Endothelial cell (in vitro differentiated cells): ENCODE data around the gene USP33. TPM values are rescaled to one million over a fixed set of nuclear protein-coding genes. Genes with fewer than 3 reads are reported as not detected.

Source experiments
- DNase-seq: peaks from one replicate; pipeline ENCODE4 v3.0.0; 2021; ENCODE audit warnings: low spot score
- H3K27ac Mint-ChIP-seq: one replicate; pipeline ENCODE4 v1.8.0; 2021; ENCODE audit warnings: mixed read lengths, inconsistent platforms; ENCODE audit not compliant: unreplicated experiment
- H3K27me3 Mint-ChIP-seq: one replicate; pipeline ENCODE4 v1.8.0; 2021; ENCODE audit warnings: mild to moderate bottlenecking, moderate library complexity, mixed read lengths, inconsistent platforms; ENCODE audit not compliant: unreplicated experiment
- H3K36me3 Mint-ChIP-seq: one replicate; pipeline ENCODE4 v1.8.0; 2021; ENCODE audit warnings: mild to moderate bottlenecking, low read depth, mixed read lengths, inconsistent platforms; ENCODE audit not compliant: unreplicated experiment
- H3K4me1 Mint-ChIP-seq: one replicate; pipeline ENCODE4 v1.8.0; 2021; ENCODE audit warnings: mild to moderate bottlenecking, mixed read lengths, inconsistent platforms; ENCODE audit not compliant: unreplicated experiment
- H3K4me3 Mint-ChIP-seq: one replicate; pipeline ENCODE4 v1.8.0; 2021; ENCODE audit warnings: mild to moderate bottlenecking, mixed read lengths, inconsistent platforms; ENCODE audit not compliant: unreplicated experiment
- H3K9me3 Mint-ChIP-seq: one replicate; pipeline ENCODE4 v1.8.0; 2021; ENCODE audit warnings: mixed read lengths, inconsistent platforms; ENCODE audit not compliant: unreplicated experiment
- CTCF ChIP-seq: fragments of 200-600 bp; sonication (generic); IDR thresholded peaks from one replicate; pipeline ENCODE4 v1.5.0; 2021; ENCODE audit warnings: antibody characterized with exemption; ENCODE audit not compliant: unreplicated experiment
- total RNA-seq: library from RNA; stranded (reverse); fragmentation: NEBNext Ultra II Directional; extraction: Animal tissue kit (Norgen Biotek cat#: 25700); gene quantifications from one replicate; pipeline ENCODE4 v1.2.1, GENCODE V29; 2021; ENCODE audit not compliant: unreplicated experiment

USP33 gene
- total RNA-seq, 1 donor from 2014 or later, result 58.5 TPM

DNA sequence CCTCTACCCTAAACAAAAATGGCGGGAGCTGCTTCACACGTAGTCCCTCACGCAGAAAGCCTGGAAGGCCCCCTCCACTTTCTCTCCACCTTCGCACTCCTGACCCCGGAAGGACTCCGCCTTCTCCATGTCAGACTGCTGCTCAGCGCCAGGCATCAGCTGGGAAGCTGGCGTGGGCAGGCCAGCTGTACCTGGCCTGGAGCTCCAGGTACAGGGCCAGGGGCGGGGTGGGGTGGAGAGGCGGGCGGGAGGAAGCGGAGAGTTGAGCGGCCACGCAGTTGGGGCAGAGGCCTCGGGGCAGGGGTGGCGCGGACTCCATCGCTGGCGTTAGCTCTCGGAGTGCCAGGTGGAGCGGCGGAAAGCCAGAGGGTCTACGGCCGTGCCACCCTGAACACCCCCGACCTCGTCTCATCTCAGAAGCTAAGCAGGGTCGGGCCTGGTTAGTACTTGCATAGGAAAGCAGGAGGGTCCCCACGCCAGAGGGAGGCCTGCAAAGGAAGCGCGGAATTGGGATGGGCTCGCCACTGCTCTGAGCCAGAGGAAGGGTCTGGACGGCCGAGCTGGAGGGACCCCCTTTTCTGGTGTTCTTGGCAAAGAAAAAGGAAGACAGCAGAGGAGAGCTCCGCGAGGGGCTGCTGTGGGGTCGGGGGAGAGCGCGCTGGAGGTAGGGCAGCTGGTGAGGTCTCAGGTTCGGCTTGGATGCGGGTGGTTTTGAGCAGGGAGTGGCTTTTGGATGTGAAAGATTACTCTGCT lies 20.1 kb upstream of the USP33 start, which contains the start of gene MIGA1:
MIGA1 (plus strand) TSS at position 121 of the 753 bp plus-strand sequence. CDS start 3,604 bp downstream, outside the sequence.
- H3K36me3 Mint-ChIP-seq, result peaks cover 10% of the 10 kb centered on the region
- H3K9me3 Mint-ChIP-seq, result no peaks in the 10 kb centered on the region
- no peak for TF ChIP-seq CTCF
- no peak within 1 kb of the TSS for H3K27ac Mint-ChIP-seq
- peaks cover 3% of the 10 kb centered on the region for H3K27me3 Mint-ChIP-seq
- peak; percentile 69 for DNase-seq
- peaks cover 13% of the 10 kb centered on the region for H3K4me1 Mint-ChIP-seq
- peak within 1 kb of the TSS; percentile 96 for H3K4me3 Mint-ChIP-seq

- Mint-ChIP-seq H3K27me3 (peaks cover 3% of the 10 kb centered on the region), H3K36me3 (no peaks in the 10 kb centered on the region), H3K4me1 (peaks cover 13% of the 10 kb centered on the region), H3K27ac (no peak overlapping the region), H3K4me3 (no peak overlapping the region), H3K9me3 (no peaks in the 10 kb centered on the region)
- DNase-seq, result no peak
- no peak for TF ChIP-seq CTCF
Measured at GRCh38 chr1:77776007-77776700, 16.5 kb upstream of the USP33 start.

DNA sequence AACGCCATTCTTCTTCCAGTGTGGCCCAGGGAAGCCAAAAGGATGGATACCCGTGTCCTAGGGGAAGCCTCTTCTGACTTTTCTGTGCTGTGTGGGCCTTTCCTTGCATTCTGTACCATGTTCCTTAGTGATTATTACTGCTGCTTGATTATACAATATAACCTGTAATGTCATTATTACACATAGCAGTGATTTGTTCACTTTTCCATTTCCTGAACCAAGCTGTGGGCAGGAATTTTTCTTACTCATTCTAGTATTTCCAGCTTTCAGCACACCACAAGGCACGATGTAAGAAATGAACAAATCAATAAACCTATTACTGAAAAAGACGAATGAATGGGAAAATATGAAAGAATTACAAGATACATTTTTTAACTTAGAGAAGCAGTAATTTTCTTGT lies 8.4 kb upstream of the USP33 start:
- H3K27ac Mint-ChIP-seq, result no peak overlapping the region
- H3K27me3 Mint-ChIP-seq, result no peaks in the 10 kb centered on the region
- no peaks in the 10 kb centered on the region for H3K4me1 Mint-ChIP-seq
- TF ChIP-seq CTCF, result no peak
- no peaks in the 10 kb centered on the region for H3K9me3 Mint-ChIP-seq
- H3K4me3 Mint-ChIP-seq, result no peak overlapping the region
- no peaks in the 10 kb centered on the region for H3K36me3 Mint-ChIP-seq
- DNase-seq, result no peak

DNA sequence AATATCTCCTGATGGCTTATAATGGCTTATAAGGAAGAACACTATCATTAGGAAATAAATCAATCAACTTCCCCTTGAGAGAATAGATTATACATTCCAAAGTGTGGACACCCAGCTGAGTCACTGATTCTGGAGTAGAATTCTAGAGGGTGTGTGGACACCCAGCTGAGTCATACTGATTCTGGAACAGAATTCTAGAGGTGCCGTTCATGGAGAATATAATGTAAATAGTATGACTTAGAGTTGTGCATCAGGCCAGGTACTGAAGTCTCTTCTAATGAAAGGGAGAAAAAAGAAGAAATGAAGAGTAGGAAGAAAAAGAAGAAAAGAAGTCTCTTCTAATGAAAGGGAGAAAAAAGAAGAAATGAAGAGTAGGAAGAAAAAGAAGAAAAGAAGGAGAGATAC lies 2.4 kb upstream of the USP33 start:
- Mint-ChIP-seq H3K9me3 (no peaks in the 10 kb centered on the region), H3K4me1 (peaks cover 12% of the 10 kb centered on the region), H3K4me3 (no peak overlapping the region), H3K27me3 (peaks cover 4% of the 10 kb centered on the region), H3K36me3 (peaks cover 4% of the 10 kb centered on the region), H3K27ac (no peak overlapping the region)
- TF ChIP-seq CTCF, result no peak
- no peak for DNase-seq

- H3K27me3 Mint-ChIP-seq, result peaks cover 4% of the 10 kb centered on the region
- peaks cover 22% of the 10 kb centered on the region for H3K4me1 Mint-ChIP-seq
- peaks cover 4% of the 10 kb centered on the region for H3K36me3 Mint-ChIP-seq
- H3K27ac Mint-ChIP-seq, result no peak overlapping the region
- DNase-seq, result no peak
- H3K4me3 Mint-ChIP-seq, result no peak overlapping the region
- H3K9me3 Mint-ChIP-seq, result no peaks in the 10 kb centered on the region
- no peak for TF ChIP-seq CTCF
Measured at GRCh38 chr1:77757603-77758002, 2.0 kb downstream of the USP33 start.
